GM12878 (cell line): Measurements from ENCODE around the gene DDX23. TPM values are rescaled to one million over a fixed set of nuclear protein-coding genes. Genes with fewer than 3 reads are reported as not detected.

Experiments
- CBX3 ChIP-seq: fragments of 200-600 bp; sonication (generic); IDR thresholded peaks from 2 replicates; pipeline ENCODE4 v1.6.1; 2016; ENCODE audit warnings: low read depth, borderline replicate concordance
- NR2C2 ChIP-seq: IDR thresholded peaks from 2 replicates; pipeline ENCODE4 v1.6.1; 2011; ENCODE audit warnings: borderline replicate concordance, low read depth; ENCODE audit not compliant: control insufficient read depth, insufficient read length
- POLR2A ChIP-seq: IDR thresholded peaks from 2 replicates; pipeline ENCODE4 v1.6.1; 2011; ENCODE audit warnings: low read depth, mild to moderate bottlenecking, low read length
- SIX5 ChIP-seq: IDR thresholded peaks from 2 replicates; pipeline ENCODE4 v1.6.1; 2011; ENCODE audit warnings: mild to moderate bottlenecking, low read depth, low read length, moderate library complexity; ENCODE audit not compliant: severe bottlenecking
- ZNF622 ChIP-seq: fragments of 450-650 bp; IDR thresholded peaks from 2 replicates; pipeline ENCODE4 v1.6.1; 2017; ENCODE audit warnings: mild to moderate bottlenecking, inconsistent platforms
- polyA plus RNA-seq, 11 experiments: library from polyadenylated mRNA; depleted of rRNA in 4 of 11; unstranded in 6 of 11; stranded (reverse) in 5 of 11; fragments of >200 nt; fragmentation: Nextera tagmentation in 4 of 11; fragmentation: Illumina TruSeq in 1 of 11; extraction: Ambion mirVana in 4 of 11; extraction: Trizol in 1 of 11; gene quantifications; 1 replicate in 1 of 11; 2 replicates in 10 of 11; pipeline versions ENCODE4 v1.2.1 to v1.2.3, GENCODE V29; 2011 to 2016; ENCODE audit warnings: inconsistent platforms in 2 of 11, missing spikeins in 2 of 11, low read depth in 1 of 11
- total RNA-seq, 4 experiments: library from RNA; depleted of rRNA in 3 of 4; stranded (reverse); fragments of >200 nt in 3 of 4; fragmentation: Illumina TruSeq in 1 of 4; extraction: Trizol in 1 of 4; gene quantifications; 2 replicates each; pipeline versions ENCODE4 v1.2.1 to v1.2.3, GENCODE V29; 2013 to 2021
- TF ChIP-seq, protein P1 (sequence below): IDR thresholded peaks from 2 replicates; pipeline ENCODE4 v1.6.1; 2012; ENCODE audit warnings: improper control_type of control experiment, low read depth, low read length; ENCODE audit not compliant: insufficient replicate concordance
- TF ChIP-seq, protein P2 (sequence below): fragments of 450-650 bp; IDR thresholded peaks from 2 replicates; pipeline ENCODE4 v1.6.1; 2016; ENCODE audit warnings: mild to moderate bottlenecking

DDX23 gene
- total and polyA plus RNA-seq, 10 of the 15 experiments (the other 5 are each of a cell fraction or from before 2014, with no cell fraction given): 25.8 to 107 (median 77.4) TPM

DNA sequence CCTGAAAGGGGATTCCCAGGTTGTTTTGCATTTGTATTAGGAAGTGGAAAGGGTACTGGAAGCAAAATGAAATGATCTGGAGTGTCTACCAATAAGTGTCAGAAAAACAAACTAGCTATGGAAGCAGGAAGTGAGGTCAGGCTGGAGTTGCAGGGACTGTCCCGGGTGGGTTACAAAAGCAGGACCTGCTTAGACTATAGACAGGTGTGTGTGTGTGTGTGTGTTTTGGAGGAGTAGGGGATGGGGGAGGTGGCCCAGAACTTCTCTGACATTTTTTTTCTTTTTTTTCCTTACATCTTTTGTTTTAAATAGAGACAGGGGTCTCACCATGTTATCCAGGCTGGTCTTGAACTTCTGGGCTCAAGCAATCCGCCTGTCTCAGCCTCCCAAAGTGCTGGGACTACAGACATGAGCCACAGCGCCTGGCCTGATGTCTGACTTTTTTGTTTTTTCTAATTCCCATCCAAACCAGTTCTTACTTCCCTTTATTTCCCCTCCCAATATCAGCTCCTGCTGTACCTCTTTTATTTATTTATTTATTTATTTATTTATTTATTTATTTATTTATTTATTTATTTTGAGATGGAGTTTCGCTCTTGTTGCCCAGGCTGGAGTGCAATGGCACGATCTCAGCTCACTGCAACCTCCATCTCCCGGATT lies 14.2 kb upstream of the DDX23 start (continued):
- TF ChIP-seq, protein P1, sequence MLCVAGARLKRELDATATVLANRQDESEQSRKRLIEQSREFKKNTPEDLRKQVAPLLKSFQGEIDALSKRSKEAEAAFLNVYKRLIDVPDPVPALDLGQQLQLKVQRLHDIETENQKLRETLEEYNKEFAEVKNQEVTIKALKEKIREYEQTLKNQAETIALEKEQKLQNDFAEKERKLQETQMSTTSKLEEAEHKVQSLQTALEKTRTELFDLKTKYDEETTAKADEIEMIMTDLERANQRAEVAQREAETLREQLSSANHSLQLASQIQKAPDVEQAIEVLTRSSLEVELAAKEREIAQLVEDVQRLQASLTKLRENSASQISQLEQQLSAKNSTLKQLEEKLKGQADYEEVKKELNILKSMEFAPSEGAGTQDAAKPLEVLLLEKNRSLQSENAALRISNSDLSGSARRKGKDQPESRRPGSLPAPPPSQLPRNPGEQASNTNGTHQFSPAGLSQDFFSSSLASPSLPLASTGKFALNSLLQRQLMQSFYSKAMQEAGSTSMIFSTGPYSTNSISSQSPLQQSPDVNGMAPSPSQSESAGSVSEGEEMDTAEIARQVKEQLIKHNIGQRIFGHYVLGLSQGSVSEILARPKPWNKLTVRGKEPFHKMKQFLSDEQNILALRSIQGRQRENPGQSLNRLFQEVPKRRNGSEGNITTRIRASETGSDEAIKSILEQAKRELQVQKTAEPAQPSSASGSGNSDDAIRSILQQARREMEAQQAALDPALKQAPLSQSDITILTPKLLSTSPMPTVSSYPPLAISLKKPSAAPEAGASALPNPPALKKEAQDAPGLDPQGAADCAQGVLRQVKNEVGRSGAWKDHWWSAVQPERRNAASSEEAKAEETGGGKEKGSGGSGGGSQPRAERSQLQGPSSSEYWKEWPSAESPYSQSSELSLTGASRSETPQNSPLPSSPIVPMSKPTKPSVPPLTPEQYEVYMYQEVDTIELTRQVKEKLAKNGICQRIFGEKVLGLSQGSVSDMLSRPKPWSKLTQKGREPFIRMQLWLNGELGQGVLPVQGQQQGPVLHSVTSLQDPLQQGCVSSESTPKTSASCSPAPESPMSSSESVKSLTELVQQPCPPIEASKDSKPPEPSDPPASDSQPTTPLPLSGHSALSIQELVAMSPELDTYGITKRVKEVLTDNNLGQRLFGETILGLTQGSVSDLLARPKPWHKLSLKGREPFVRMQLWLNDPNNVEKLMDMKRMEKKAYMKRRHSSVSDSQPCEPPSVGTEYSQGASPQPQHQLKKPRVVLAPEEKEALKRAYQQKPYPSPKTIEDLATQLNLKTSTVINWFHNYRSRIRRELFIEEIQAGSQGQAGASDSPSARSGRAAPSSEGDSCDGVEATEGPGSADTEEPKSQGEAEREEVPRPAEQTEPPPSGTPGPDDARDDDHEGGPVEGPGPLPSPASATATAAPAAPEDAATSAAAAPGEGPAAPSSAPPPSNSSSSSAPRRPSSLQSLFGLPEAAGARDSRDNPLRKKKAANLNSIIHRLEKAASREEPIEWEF: no peak
- TF ChIP-seq ZNF622: no peak
- TF ChIP-seq NR2C2: no peak
- no peak for TF ChIP-seq POLR2A
- TF ChIP-seq SIX5: no peak
- no peak for TF ChIP-seq CBX3
- TF ChIP-seq, protein P2, sequence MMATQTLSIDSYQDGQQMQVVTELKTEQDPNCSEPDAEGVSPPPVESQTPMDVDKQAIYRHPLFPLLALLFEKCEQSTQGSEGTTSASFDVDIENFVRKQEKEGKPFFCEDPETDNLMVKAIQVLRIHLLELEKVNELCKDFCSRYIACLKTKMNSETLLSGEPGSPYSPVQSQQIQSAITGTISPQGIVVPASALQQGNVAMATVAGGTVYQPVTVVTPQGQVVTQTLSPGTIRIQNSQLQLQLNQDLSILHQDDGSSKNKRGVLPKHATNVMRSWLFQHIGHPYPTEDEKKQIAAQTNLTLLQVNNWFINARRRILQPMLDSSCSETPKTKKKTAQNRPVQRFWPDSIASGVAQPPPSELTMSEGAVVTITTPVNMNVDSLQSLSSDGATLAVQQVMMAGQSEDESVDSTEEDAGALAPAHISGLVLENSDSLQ: no peak
